K562 (cell line): ENCODE measurements around the gene AACS. TPM values are rescaled to one million over a fixed set of nuclear protein-coding genes. Genes with fewer than 3 reads are reported as not detected.

Experiments used
- CREB3L1 ChIP-seq: fragments of 450-650 bp; IDR thresholded peaks from 2 replicates; pipeline ENCODE4 v1.6.1; 2014; ENCODE audit warnings: low read depth, mild to moderate bottlenecking, moderate library complexity, borderline replicate concordance
- GMEB1 ChIP-seq: fragments of 250-450 bp; sonication (Bioruptor Pico); IDR thresholded peaks from 2 replicates; pipeline ENCODE4 v1.4.0; 2020; ENCODE audit warnings: mild to moderate bottlenecking
- PRDM10 ChIP-seq: fragments of 450-650 bp; IDR thresholded peaks from 2 replicates; pipeline ENCODE4 v1.6.1; 2018; ENCODE audit not compliant: partially characterized antibody
- SMARCC2 ChIP-seq: fragments of 450-650 bp; IDR thresholded peaks from 2 replicates; pipeline ENCODE4 v1.6.1; 2017; ENCODE audit warnings: antibody characterized with exemption, moderate library complexity, mild to moderate bottlenecking, low read depth
- ZBTB5 ChIP-seq: fragments of 450-650 bp; IDR thresholded peaks from 2 replicates; pipeline ENCODE4 v1.6.1; 2017; ENCODE audit warnings: antibody characterized with exemption
- ZNF431 ChIP-seq: sonication (generic); formaldehyde crosslinking; IDR thresholded peaks from 2 replicates; pipeline ENCODE4 v1.8.0; 2022; ENCODE audit warnings: mild to moderate bottlenecking, missing genetic modification reagents
- polyA plus RNA-seq, 8 experiments: library from polyadenylated mRNA; depleted of rRNA in 4 of 8; stranded (reverse) in 5 of 8; unstranded in 3 of 8; fragments of >200 nt; fragmentation: Nextera tagmentation in 2 of 8; fragmentation: Illumina TruSeq in 1 of 8; extraction: Ambion mirVana in 2 of 8; extraction: Trizol in 1 of 8; gene quantifications; 2 replicates each; pipeline versions ENCODE4 v1.2.1 to v1.2.3, GENCODE V29; 2011 to 2014; ENCODE audit warnings: inconsistent platforms in 1 of 8, missing spikeins in 1 of 8
- total RNA-seq, 7 experiments: library from RNA; depleted of rRNA in 6 of 7; stranded (reverse); fragments of >200 nt in 6 of 7; fragmentation: Illumina TruSeq in 2 of 7; extraction: Trizol in 2 of 7; gene quantifications; 2 replicates each; pipeline versions ENCODE4 v1.2.1 to v1.2.3, GENCODE V29; 2011 to 2021; ENCODE audit warnings: low replicate concordance in 1 of 7

AACS gene
- total and polyA plus RNA-seq, 9 of the 15 experiments (the other 6 are each of a cell fraction or from before 2014, with no cell fraction given) = 2.4 to 13.0 (median 6.0) TPM

GRCh38 chr12:125032466-125033152 lies 32.6 kb upstream of the AACS start (continued):
- TF ChIP-seq CREB3L1 (no peak), ZNF431 (CRISPR knock-in tag) (no peak), PRDM10 (no peak), SMARCC2 (no peak), GMEB1 (CRISPR knock-in tag) (no peak), ZBTB5 (no peak)
